Esophagus squamous epithelium (tissue), 4 donors: Measurements from ENCODE around the gene LGSN.

Experiments used
- POLR2A ChIP-seq, 4 donors: fragments of 450-650 bp; IDR thresholded peaks; one replicate each; pipeline ENCODE4 v1.6.1; 2017; ENCODE audit warnings: antibody characterized with exemption in 4 of 4, mild to moderate bottlenecking in 4 of 4, moderate library complexity in 3 of 4
- TF ChIP-seq, protein P1 (sequence below), 6 experiments: fragments of 450-650 bp in 4 of 6; fragments of 200-600 bp in 2 of 6; sonication (generic) in 2 of 6; IDR thresholded peaks; one replicate each; pipeline ENCODE4 v1.5.1; 2016 to 2019; ENCODE audit warnings: antibody characterized with exemption in 6 of 6, mild to moderate bottlenecking in 4 of 6, moderate library complexity in 4 of 6

DNA sequence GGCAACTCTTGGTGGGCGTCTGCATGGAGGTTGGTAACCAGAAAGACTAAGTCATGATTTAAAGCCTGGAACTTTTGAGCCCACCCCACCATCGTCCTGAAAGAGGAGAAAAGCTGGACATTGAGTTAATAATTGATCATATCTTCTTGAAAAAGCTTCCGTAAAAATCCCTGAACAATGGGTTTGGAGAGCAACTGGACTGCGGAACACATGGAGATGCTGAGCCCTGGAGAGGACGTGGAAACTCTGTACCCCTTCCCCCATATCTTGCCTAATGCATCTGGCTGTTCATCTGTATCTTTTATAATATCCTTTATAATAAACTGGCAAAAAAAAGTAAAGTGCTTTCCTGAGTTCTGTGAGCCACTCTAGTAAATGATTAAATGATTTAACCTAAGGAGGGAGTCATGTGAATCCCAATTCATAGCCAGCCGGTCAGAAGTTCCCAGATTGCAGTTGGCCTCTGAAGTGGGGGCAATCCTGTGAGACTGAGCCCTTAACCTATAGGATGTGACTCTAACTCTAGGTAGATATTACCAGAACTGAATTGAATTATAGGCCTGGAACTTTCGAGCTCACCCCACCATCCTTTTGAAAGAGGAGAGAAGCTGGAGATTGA lies 26.5 kb upstream of the LGSN start:
- TF ChIP-seq, protein P1, sequence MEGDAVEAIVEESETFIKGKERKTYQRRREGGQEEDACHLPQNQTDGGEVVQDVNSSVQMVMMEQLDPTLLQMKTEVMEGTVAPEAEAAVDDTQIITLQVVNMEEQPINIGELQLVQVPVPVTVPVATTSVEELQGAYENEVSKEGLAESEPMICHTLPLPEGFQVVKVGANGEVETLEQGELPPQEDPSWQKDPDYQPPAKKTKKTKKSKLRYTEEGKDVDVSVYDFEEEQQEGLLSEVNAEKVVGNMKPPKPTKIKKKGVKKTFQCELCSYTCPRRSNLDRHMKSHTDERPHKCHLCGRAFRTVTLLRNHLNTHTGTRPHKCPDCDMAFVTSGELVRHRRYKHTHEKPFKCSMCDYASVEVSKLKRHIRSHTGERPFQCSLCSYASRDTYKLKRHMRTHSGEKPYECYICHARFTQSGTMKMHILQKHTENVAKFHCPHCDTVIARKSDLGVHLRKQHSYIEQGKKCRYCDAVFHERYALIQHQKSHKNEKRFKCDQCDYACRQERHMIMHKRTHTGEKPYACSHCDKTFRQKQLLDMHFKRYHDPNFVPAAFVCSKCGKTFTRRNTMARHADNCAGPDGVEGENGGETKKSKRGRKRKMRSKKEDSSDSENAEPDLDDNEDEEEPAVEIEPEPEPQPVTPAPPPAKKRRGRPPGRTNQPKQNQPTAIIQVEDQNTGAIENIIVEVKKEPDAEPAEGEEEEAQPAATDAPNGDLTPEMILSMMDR (IDR thresholded peaks at IDR 0.05): no peak
- no peak for TF ChIP-seq POLR2A (IDR thresholded peaks at IDR 0.05)
